Activated CD4-positive, alpha-beta T cell treated with anti-CD3 and anti-CD28 coated beads, Interleukin-2, amount 10 ng/mL, durations not matched to agents 7 days and 5 days (primary cell): ENCODE results near the gene EPS15. TPM values are rescaled to one million over a fixed set of nuclear protein-coding genes. Genes with fewer than 3 reads are reported as not detected.

ENCODE experiments used
- CTCF ChIA-PET: fragments of 350-600 bp; sonication (Branson Sonifier 250); formaldehyde crosslinking; loops from one replicate; lab custom pipeline; 2021; ENCODE audit warnings: antibody characterized with exemption; lab: Charles Lee
- POLR2A ChIA-PET: fragments of 350-600 bp; sonication (Branson Sonifier 250); formaldehyde crosslinking; loops from one replicate; lab custom pipeline; 2021; ENCODE audit warnings: antibody characterized with exemption; lab: Charles Lee
- DNase-seq: peaks from one replicate; pipeline ENCODE4 v3.0.0-alpha.2; 2020
- H3K27ac Mint-ChIP-seq: one replicate; pipeline ENCODE4 v1.8.0; 2021; ENCODE audit warnings: mild to moderate bottlenecking, moderate library complexity, mixed read lengths
- H3K27me3 Mint-ChIP-seq: one replicate; pipeline ENCODE4 v1.8.0; 2021; ENCODE audit warnings: mixed read lengths
- H3K36me3 Mint-ChIP-seq: one replicate; pipeline ENCODE4 v1.8.0; 2021; ENCODE audit warnings: low read depth, mixed read lengths
- H3K4me1 Mint-ChIP-seq: one replicate; pipeline ENCODE4 v1.8.0; 2021; ENCODE audit warnings: mixed read lengths
- H3K4me3 Mint-ChIP-seq: one replicate; pipeline ENCODE4 v1.8.0; 2021; ENCODE audit warnings: mild to moderate bottlenecking, moderate library complexity, mixed read lengths
- H3K9me3 Mint-ChIP-seq: one replicate; pipeline ENCODE4 v1.8.0; 2021; ENCODE audit warnings: mixed read lengths
- total RNA-seq, 2 experiments: library from RNA; stranded (reverse); gene quantifications; one replicate each; pipeline ENCODE4 v1.2.3, GENCODE V29; 2021

EPS15 gene
- total RNA-seq, 2 experiments from 2014 or later = 53.9 to 58.8 TPM

DNA sequence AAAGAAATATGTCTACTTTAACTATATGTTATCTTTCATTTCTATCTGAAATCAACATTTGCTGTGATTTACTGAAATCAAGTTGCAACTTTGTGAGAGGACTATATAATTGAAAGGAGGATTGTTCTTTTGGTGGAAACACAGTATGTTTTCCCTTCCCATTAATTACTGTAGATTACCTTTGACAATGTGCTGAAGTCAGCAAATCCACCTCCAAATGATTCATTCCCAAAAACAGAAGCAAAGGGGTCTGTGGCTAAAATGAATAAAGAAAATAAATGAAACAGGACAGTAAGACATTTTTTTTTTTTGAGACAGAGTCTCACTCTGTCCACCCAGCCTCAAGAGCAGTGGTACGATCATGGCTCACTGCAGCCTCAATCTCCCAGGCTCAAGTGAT lies 153.3 kb downstream of the EPS15 start:
- DNase-seq = no peak
- ChIA-PET POLR2A (no interaction called here), CTCF (no interaction called here)
- no peaks in the 10 kb centered on the region for H3K9me3 Mint-ChIP-seq
- H3K36me3 Mint-ChIP-seq = peaks cover 19% of the 10 kb centered on the region
- no peaks in the 10 kb centered on the region for H3K4me1 Mint-ChIP-seq
- no peak overlapping the region for H3K4me3 Mint-ChIP-seq
- H3K27ac Mint-ChIP-seq = no peak overlapping the region
- H3K27me3 Mint-ChIP-seq = no peaks in the 10 kb centered on the region

DNA sequence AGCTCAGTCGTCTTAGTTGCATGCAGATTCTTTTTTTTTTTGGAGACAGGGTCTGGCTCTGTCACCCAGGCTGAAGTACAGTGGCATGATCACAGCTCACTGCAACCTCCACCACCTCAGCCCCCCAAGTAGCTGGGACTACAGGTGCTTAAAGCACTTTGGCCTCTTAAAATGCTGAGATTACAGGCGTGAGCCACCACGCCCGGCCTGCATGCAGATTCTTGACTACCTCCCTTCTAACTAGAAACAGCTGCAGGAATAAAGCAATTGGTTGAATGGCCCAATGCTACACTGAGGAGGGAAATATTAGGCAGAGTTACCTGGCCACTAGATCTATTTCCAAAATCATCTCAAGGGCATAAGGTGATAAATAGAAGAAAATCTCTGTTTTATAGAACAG lies 159.2 kb downstream of the EPS15 start:
- Mint-ChIP-seq H3K27me3 (no peaks in the 10 kb centered on the region), H3K27ac (no peak overlapping the region), H3K4me1 (no peaks in the 10 kb centered on the region), H3K9me3 (no peaks in the 10 kb centered on the region), H3K4me3 (no peak overlapping the region), H3K36me3 (peaks cover 27% of the 10 kb centered on the region)
- POLR2A ChIA-PET = interaction anchor here (0.6 kb wide), 1 partner anchor 296 kb away, joined by 5 read pairs; no protein-coding TSS in a partner anchor
- CTCF ChIA-PET = interaction anchor here (0.7 kb wide), 1 partner anchor 379 kb away, joined by 4 read pairs; no protein-coding TSS in a partner anchor
- no peak for DNase-seq

DNA sequence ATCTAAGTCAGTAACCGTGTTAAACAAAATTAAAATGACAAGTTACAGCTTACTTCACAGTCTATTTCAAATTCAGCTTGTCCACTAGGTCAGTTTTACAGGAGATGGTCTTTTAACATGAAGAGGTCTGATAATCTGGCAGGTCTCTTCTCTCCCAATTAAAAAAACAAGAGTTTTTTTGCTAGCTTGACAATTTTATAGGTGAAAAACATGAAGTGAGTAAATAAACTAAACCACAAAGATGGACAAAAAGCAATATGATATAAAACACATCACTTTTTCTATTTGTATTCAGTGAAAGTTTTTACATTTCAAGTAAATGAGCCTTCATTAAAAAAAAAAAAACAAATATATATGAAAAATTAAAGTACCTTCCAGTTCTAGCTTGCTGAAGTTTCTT lies 163.7 kb downstream of the EPS15 start:
- Mint-ChIP-seq H3K36me3 (peaks cover 10% of the 10 kb centered on the region), H3K4me3 (no peak overlapping the region), H3K9me3 (no peaks in the 10 kb centered on the region), H3K27ac (no peak overlapping the region), H3K27me3 (no peaks in the 10 kb centered on the region), H3K4me1 (no peaks in the 10 kb centered on the region)
- ChIA-PET POLR2A (no interaction called here), CTCF (interaction anchor here (0.6 kb wide), 1 partner anchor 403 kb away, joined by 4 read pairs; no protein-coding TSS in a partner anchor)
- DNase-seq = no peak

DNA sequence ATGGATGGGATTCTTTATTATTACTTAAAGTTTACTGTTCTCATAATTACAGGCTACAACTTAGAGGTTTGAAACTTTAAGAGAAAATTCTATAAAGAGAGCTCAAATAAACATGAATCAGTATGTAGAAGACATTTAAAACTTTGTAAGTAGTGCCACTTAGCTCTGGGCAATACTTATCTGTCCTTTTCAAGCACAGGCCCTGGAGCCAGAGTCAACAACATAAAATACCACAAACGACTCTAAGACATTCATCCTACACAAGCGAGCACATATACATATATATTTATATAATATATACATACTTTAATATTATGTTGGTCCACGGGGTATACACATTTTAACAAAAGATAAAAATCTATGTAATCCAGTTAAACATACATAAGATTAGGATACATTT lies 164.7 kb downstream of the EPS15 start:
- Mint-ChIP-seq H3K27ac (no peak overlapping the region), H3K9me3 (no peaks in the 10 kb centered on the region), H3K4me3 (no peak overlapping the region), H3K27me3 (no peaks in the 10 kb centered on the region), H3K36me3 (peaks cover 8% of the 10 kb centered on the region), H3K4me1 (no peaks in the 10 kb centered on the region)
- POLR2A ChIA-PET = no interaction called here
- DNase-seq = no peak
- CTCF ChIA-PET = no interaction called here

DNA sequence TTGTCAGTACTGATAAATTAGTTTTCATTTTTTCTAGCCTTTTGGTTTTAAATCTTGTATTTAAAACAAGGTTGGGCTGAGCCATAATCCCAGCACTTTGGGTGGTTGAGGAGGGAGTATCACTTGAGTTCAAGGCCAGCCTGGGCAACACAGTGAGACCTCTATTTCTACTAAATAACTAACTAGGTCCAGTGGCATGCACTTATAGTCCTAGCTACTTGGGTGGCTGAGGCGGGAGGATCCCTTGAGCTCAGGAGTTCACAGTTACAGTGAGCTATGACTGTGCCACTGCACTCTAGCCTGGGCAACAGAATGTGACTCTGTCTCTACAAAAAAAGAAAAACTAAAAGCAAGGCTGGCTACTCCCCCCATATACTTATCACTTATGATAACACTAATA lies 167.2 kb downstream of the EPS15 start:
- Mint-ChIP-seq H3K27me3 (no peaks in the 10 kb centered on the region), H3K9me3 (no peaks in the 10 kb centered on the region), H3K4me1 (no peaks in the 10 kb centered on the region), H3K27ac (no peak overlapping the region), H3K4me3 (no peak overlapping the region), H3K36me3 (peaks cover 8% of the 10 kb centered on the region)
- ChIA-PET POLR2A (no interaction called here), CTCF (no interaction called here)
- DNase-seq = no peak

DNA sequence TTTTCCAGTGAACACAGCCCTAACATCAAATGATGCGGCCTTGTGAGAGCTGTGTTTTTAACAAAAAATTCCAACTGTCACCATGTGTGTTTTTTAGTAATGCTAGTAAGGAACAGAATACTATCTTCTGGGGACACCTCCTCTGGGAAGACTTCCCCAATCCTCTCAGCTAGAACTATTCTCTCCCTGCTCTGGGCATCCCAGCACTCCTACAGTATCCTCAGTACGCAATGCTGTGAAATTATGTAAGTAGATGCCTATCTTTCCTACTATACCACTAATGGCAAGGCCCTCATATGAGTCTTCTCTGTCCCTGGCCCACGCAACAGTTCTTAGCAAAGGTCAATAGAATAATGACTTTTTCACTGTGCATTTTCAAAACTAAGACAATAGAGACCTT lies 169.2 kb downstream of the EPS15 start:
- CTCF ChIA-PET = no interaction called here
- Mint-ChIP-seq H3K4me3 (no peak overlapping the region), H3K4me1 (no peaks in the 10 kb centered on the region), H3K27me3 (peaks cover 16% of the 10 kb centered on the region), H3K27ac (no peak overlapping the region), H3K9me3 (no peaks in the 10 kb centered on the region), H3K36me3 (peaks cover under 1% of the 10 kb centered on the region)
- POLR2A ChIA-PET = no interaction called here
- DNase-seq = no peak

DNA sequence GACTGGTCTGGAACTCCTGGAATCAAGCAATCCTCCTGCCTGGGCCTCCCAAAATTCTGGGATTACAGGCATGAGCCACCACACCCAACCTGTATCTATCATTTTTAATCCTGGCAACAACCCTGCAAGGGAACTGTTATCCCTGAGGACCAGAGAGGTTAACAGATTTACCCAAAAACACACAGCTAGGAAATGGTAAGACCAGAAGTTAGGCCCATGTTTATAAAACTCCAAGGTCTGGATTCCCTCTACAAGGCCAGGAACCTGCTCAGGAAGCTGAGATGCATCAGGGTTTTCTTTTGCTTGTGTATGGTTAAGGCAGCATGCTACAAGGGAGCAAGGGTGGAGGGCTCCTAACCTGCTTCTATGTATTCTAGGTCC lies 170.9 kb downstream of the EPS15 start:
- H3K27ac Mint-ChIP-seq = no peak overlapping the region
- H3K4me1 Mint-ChIP-seq = no peaks in the 10 kb centered on the region
- POLR2A ChIA-PET = no interaction called here
- no peaks in the 10 kb centered on the region for H3K9me3 Mint-ChIP-seq
- H3K4me3 Mint-ChIP-seq = no peak overlapping the region
- H3K36me3 Mint-ChIP-seq = no peaks in the 10 kb centered on the region
- peaks cover 30% of the 10 kb centered on the region for H3K27me3 Mint-ChIP-seq
- no peak for DNase-seq
- CTCF ChIA-PET = interaction anchor here (0.7 to 1.1 kb wide), 2 partner anchors 89 to 96 kb away, joined by 3 to 5 read pairs; no protein-coding TSS in a partner anchor

DNA sequence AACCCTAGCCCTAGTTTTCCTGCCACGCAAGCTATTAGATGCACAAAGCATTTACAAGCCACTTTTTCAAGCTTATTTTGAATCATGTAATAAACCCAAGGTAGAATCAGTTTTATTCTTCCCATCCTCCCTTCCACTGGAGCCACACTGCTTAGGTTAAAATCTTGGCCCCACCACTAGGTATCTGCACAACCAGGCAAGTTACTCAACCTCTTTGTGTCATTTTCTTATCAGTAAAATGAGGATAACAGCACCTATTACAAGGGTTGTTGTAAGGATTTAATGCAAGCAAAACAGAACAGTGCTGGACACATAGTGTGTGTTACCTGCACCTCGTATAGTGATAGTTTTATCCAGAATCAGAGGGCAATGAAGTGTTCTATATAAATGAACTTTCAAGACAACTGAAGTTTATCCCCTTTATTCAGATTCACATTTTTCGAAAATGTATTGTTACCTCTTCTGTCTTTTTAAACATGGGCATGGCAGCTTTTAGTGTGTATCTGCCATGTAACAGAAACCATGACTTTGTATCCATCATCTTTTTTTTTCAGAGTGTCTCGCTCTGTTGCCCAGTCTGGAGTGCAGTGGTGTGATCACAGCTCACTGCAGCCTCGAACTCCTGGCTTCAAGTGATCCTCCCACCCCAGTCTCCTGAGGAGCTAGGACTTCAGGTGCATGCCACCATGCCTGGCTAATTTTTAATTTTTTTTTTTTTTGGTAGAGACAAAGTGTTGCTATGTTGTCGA lies 171.5 kb downstream of the EPS15 start:
- CTCF ChIA-PET = interaction anchor here (0.7 to 1.1 kb wide), 3 partner anchors 18 to 96 kb away, joined by 3 to 5 read pairs (median 3); no protein-coding TSS in a partner anchor
- Mint-ChIP-seq H3K36me3 (no peaks in the 10 kb centered on the region), H3K4me3 (no peak overlapping the region), H3K27ac (no peak overlapping the region), H3K27me3 (peaks cover 35% of the 10 kb centered on the region), H3K9me3 (no peaks in the 10 kb centered on the region), H3K4me1 (no peaks in the 10 kb centered on the region)
- POLR2A ChIA-PET = no interaction called here
- DNase-seq = no peak

DNA sequence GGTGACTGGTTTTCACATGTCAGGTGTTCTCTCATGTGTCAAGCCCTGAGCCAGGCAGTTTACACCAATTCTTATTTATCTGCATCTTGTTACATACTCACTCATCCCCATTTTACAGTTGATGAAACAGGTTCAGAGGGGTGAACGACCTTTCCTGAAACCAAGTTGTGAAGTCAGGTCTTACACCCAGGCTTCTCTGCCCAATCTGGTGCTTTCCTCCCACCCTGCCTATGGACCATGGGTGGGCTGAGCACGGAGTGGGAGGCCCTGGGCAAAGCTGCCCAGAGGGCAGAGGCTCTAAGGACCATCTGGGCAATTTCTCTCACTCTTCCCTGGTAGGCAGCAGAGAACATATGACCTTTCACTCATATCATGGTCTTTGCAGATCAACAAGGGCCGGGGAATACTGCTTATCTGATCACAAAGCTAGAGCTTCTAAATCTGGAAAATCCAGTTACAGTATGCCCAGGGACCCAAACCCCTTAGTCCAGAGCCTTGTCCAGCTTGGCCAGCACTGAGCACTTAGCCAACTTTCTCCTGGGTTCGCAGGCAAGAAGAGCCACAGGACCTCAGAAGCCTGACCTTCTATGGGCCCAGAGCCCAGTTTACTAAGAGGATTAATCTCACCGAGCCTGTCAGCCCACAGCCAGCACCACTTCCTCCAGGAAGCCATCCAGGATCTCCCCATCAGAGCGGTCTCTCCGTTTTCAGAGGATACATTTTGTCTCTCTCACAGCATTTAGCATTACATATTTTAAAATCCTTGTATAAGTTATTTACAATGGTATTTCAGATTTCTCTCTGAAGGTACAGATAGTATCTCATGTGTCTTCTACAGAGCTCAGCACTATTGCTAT lies 172.8 kb downstream of the EPS15 start:
- Mint-ChIP-seq H3K27ac (no peak overlapping the region), H3K27me3 (peaks cover 40% of the 10 kb centered on the region), H3K9me3 (no peaks in the 10 kb centered on the region), H3K36me3 (no peaks in the 10 kb centered on the region), H3K4me1 (no peaks in the 10 kb centered on the region), H3K4me3 (no peak overlapping the region)
- ChIA-PET CTCF (interaction anchor here (1.0 to 1.7 kb wide), 2 partner anchors 10 to 17 kb away, joined by 3 to 8 read pairs; no protein-coding TSS in a partner anchor), POLR2A (no interaction called here)
- no peak for DNase-seq

DNA sequence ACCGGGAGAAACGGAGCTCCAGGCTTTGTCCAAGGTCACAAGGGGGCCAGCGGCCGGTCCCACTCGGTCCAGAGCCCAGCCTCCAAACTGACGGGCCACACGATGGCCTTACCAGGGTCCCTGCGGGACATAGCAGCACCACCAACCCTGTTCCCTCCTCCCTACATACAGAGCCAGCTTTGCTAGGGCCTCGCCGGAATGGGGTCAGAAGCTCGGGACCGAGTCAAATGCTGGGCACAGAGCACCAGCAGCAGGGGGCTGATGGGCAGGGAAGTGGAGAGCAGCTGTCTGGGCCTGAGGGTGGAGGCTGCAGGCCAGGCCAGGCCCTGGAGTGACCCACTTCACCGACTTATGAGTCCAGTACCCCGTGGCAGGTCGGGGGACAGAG lies 173.8 kb downstream of the EPS15 start:
- H3K9me3 Mint-ChIP-seq = no peaks in the 10 kb centered on the region
- H3K27ac Mint-ChIP-seq = no peak overlapping the region
- POLR2A ChIA-PET = no interaction called here
- no peaks in the 10 kb centered on the region for H3K36me3 Mint-ChIP-seq
- H3K4me1 Mint-ChIP-seq = no peaks in the 10 kb centered on the region
- CTCF ChIA-PET = interaction anchor here (0.6 to 1.7 kb wide), 3 partner anchors 7 to 430 kb away, joined by 3 to 8 read pairs (median 3); no protein-coding TSS in a partner anchor
- DNase-seq = no peak
- H3K27me3 Mint-ChIP-seq = peaks cover 40% of the 10 kb centered on the region
- no peak overlapping the region for H3K4me3 Mint-ChIP-seq

DNA sequence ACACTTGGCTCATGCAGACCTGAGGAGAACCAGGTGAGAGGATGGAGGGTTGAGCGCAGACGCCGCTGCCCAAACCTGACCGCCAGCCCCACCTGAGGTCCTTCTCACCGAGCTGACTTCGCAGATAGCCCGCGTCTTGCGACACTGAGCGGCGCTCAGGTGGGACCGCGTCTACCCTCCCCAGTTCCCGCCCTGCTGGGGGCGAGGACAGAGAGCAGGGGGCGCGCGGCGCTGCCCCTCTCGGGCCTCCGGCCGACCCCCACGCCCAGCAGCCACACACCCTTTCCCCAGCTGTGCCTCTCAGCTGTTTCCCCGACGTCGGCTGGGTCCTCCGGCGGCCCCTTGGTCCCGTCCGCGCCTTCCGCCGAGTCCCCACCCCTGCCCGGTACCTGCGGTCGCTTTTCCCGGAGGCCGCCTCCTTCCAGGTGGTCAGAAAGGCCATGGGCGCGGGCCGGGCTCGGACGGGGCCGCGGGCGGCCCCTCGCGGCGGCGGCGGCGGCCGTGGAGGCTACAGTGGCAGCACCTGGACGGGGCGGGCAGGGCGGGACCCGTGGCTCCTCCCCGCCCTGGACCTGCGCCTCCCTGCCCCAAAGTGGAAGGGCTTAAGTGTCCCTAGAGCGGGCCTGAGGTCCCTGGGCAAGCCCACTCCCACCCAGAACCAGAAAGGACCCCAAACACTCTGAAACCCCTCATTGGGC lies 174.3 kb downstream of the EPS15 start:
- POLR2A ChIA-PET = no interaction called here
- H3K4me1 Mint-ChIP-seq = no peaks in the 10 kb centered on the region
- H3K4me3 Mint-ChIP-seq = no peak overlapping the region
- H3K27me3 Mint-ChIP-seq = peaks cover 40% of the 10 kb centered on the region
- DNase-seq = no peak
- CTCF ChIA-PET = interaction anchor here (0.6 to 1.7 kb wide), 4 partner anchors 8 to 431 kb away, joined by 3 to 8 read pairs (median 3); no protein-coding TSS in a partner anchor
- no peak overlapping the region for H3K27ac Mint-ChIP-seq
- no peaks in the 10 kb centered on the region for H3K9me3 Mint-ChIP-seq
- H3K36me3 Mint-ChIP-seq = no peaks in the 10 kb centered on the region

DNA sequence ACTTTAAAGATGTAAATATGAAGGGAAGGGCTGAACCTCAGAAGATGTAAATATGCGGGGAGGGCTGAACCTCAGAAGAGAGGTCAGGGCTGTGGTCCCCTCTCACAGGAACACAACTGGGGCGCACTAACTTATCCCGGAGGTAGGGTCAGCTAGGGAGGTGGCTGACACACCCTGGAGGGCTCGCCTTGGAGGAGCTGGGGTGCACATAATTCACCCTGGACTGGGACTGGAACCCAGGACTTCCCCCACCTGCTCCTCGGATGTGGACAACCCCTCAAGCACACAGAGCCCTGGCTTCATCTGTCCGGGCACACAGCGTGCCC lies 174.8 kb downstream of the EPS15 start:
- H3K4me3 Mint-ChIP-seq = no peak overlapping the region

More for the DNA sequence above, 174.8 kb downstream of the EPS15 start:
- H3K4me1 Mint-ChIP-seq = no peaks in the 10 kb centered on the region
- peaks cover 40% of the 10 kb centered on the region for H3K27me3 Mint-ChIP-seq
- POLR2A ChIA-PET = no interaction called here
- CTCF ChIA-PET = interaction anchor here (1.4 to 1.7 kb wide), 2 partner anchors 8 to 29 kb away, joined by 3 read pairs; no protein-coding TSS in a partner anchor
- no peak for DNase-seq
- no peak overlapping the region for H3K27ac Mint-ChIP-seq
- H3K9me3 Mint-ChIP-seq = no peaks in the 10 kb centered on the region
- no peaks in the 10 kb centered on the region for H3K36me3 Mint-ChIP-seq
